SKM-1 (cell line): ENCODE results near the gene SLC5A4.
"Not testable (repeated sequence)": the region's sequence is repeated elsewhere in the genome, so short reads cannot be mapped to it uniquely, and the experiment has no call there.

ENCODE experiments used
- DNase-seq: peaks from one replicate; lab custom pipeline; 2025; ENCODE audit not compliant: unreplicated experiment; lab: John Stamatoyannopoulos, UW

SLC5A4 gene

GRCh38 chr22:32255217-32255616, at the start of gene SLC5A4:
Gene SLC5A4 (minus strand): TSS chr22:32255347. CDS start chr22:32255329, 18 bp downstream.
- no peak for DNase-seq

DNA sequence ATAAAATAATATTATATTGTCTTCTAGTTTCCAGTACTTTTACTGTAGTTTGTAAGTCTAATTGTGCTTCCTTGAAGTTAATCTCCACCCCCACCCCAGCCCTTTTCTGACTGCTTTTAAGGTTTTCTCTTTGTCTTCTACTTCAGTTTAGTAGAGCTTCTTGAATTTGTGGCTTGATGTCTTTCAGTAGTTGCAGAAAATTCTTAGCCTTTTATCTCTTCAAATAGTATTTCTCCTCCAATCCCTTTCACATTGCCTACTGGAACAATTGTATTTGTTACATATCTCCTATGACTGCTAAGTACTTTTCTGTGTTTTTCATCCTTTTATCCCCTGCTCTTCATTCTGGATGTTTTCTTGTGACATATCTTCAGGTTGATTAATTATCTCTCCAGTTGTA, 38.8 kb upstream of the SLC5A4 start:
- not testable (repeated sequence) for DNase-seq

DNA sequence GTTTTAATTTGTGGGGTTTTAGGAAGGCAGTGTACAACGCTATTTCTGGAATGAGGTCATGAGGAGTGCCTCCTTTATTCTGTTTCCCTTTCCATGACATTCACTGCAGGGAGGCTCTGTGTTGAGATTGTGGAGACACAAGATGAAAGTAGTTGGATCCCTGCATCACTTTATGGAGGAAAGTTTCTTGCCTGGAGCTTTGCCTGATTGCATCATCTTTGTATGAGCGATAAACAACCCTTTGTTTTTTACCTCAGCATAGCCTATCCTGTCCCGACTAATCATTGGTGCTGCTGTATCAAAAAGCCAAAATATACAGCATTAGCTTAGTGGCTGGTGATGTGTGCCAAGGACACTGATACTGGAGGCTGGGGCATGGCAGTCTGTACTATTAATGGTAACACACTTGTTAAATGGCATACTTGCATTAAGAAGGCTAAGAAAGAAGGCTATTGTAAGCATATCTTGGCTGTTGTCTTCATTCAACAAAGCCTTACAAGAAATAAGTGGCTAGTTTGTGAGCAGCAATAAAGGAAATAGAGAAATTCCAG, 31.2 kb upstream of the SLC5A4 start:
- DNase-seq = no peak

DNA sequence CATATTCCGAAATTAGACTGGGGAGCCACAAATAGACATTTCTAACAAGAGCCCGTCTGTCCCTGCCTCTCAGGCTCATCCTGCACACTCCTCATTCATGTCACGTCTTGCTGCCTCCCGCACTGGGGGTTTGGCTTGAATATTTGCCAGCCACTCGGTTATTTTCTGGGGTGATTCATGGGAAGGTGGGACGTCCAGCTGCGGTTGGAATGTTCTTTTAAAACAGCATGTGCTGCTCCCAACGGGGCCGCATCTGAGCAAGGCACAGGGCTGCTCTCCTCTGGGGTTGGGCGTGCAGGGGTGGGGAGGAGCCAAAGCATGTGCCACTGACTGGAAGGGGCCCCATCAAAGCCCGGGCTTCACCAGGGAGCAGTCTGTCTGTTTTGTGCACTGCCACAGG, 25.9 kb upstream of the SLC5A4 start:
- no peak for DNase-seq

GRCh38 chr22:32275353-32275752, 20.2 kb upstream of the SLC5A4 start:
- DNase-seq = not testable (repeated sequence)

- no peak for DNase-seq
Measured at GRCh38 chr22:32271389-32271788, 16.2 kb upstream of the SLC5A4 start.

DNA sequence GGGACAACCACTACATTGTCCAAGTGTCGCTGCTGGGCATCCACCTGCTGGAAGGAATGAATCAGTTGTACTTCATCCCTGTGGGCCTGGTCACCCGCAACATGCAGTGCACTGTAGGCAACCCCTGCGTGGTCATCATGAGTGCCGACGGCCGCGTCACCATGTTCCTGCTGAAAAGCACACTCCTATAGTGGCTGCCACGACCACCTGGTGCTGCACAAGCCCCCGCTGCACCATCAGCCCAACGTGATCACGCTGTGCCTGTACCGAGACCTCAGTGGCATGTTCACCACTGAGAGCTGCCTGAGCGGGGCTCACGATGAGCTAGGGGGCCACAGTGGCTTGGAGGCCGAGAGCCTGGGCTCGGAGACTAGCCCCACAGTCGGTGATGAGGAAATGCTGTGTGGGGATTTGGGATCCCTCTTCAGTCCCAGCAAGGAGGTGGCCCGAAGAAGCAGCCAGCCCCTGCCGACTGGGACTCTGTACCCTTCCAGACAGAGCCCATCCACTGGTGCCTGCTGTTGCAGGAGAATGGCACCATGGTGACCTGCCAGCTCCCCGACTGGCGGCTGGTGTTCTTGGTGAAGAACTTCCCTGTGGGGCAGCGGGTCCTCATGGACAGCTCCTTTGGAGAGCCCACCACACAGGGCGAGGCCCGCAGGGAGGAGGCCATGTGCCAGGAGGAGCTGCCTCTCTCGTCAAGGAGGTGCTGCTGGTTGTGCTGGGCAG, 15.7 kb upstream of the SLC5A4 start:
- DNase-seq = no peak

DNA sequence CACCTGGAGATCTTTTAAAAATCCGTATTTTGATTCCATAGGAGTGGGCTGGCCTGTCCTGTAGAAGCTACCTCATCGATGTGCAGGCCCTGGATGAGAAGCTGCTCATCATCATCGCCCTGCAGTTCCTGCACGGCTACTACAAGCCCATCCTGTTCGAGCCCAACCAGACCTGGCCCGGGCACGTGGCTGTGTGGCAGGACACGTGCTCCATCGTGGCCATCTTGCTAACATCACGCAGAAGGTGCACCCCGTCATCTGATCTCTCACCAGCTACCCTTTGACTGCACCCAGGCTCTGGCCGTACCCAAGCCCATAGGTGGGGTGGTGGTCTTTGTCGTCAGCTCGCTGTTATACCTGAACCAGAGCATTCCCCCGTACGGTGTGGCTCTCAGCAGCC, 14.2 kb upstream of the SLC5A4 start:
- DNase-seq = no peak

DNA sequence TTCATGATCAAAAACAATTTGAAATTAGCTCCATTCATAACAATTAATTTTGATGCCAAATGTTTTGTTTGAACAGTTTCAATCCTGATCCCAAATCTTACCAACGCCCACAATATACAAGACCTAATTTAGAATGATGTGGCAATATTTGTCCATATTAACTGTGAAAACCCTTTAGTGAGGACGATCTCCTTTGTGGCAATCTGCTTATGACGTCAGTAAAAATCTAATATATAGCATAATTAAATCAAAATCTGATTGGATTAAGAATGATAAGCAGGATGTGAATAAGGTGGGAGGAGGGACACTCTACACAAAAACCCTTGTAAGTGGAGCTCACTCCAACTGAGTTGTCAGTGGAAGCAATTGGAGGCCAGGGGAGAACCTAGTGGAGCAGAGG, 11.9 kb upstream of the SLC5A4 start:
- DNase-seq = no peak

DNA sequence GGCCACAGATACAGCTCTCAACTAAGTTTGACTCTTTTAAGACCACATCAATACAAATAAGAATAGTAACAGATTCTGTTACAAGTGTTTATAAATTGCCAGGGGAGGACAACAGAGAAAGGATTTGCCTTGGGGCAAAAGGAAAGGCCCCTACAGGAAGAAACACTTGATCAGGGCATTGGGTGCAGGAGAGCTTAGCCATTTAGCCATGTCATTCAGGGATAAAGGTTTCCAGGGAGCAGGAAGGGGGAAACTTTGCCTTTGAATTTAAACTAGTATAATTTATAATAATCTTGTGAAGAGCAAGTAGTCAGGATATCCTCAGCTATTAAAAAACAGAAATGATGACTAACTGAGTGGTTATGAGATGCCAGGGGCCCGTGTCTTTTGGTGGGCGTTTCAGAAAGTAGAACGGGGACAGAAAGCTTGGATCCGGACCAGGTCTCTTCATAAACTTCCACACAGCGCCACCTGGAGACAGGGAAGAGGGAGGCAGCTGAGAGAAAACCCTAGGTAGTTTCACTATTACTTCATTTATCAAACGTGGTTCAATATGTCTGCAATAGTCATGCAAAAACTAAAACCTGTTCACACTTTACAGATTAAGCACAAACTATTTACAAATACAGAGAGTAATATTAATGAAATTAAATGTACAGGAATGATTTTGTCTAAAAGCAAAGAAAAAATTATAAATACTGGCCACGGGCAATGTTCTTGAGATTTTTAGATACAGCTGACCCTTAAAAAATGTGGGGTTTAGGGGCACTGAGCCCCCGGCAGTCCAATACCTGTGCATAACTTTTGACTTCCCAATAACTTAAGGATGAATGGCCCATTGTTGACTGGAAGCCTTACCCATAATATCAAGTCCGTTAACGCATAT, 11.0 kb upstream of the SLC5A4 start:
- DNase-seq = peak; percentile 60

DNA sequence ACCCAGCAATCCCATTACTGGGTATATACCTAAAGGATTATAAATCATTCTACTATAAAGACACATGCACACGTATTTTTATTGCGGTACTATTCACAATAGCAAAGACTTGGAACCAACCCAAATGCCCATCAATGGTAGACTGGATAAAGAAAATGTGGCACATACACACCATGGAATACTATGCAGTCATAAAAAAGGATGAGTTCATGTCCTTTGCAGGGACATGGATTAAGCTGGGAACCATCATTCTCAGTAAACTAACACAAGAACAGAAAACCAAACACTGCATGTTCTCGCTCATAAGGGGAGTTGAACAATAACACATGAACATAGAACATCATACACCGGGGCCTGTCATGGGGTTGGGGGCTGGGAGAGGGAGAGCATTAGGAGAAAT, 8.5 kb upstream of the SLC5A4 start:
- not testable (repeated sequence) for DNase-seq

GRCh38 chr22:32261306-32261705, 6.2 kb upstream of the SLC5A4 start:
- no peak for DNase-seq

DNA sequence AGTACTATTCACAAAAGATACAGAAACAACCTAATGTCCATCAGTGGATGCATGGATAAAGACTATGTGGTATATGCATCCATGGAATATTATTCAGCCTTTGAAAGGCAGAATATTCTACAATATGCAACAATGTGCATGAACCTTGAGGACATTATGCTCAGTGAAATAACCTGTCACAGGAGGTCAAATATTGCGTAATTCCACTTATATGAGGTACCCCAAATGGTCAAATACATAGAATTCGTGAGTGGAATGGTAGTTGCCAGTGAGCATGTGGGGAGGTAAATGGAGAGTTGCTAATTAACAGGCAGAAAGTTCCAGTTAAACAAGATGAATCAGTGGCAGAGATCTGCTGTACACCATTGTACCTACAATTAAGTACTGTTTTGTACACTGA, 3.6 kb upstream of the SLC5A4 start:
- DNase-seq = no peak

DNA sequence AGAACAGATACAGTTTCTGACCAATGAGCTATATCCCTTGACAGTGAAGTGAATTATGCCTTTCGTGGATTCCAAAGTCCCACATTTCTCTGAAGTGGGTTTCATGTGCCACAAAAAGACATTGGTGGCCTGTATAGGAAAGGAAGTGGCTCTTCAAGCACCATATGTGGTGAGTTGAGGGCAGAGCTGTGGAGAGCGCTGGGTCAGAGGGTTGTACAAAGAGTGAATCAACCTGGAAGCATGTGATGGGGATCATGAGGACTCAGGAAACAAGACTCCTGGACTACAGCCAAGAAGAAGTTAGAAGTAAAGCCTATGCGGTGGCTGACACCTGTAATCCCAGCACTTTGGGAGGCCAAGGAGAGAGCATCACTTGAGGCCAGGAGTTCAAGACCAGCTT, 579 bp upstream of the SLC5A4 start:
- DNase-seq = no peak

DNA sequence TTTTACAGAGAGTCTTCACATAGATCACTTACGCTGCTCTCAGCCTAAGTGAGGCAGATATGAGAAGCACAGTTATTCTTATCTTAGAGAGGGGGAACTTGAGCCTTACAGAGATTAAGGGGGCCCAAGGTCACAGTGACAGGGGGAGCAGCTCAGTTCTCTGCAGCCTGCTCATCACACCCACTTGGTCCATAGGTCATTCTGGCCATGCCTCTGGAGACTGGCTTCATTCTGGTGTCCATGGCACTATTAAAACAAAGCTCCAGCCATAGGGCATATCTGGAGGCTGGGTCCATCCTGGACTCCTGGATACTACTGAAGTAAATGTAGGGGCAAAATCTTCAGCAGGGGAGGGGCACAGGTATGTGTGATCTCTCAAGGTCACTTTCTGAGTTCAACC, 5.9 kb downstream of the SLC5A4 start:
- DNase-seq = no peak

- DNase-seq = no peak
Measured at GRCh38 chr22:32248276-32248675, 6.9 kb downstream of the SLC5A4 start.

GRCh38 chr22:32246166-32246565, 9.0 kb downstream of the SLC5A4 start:
- no peak for DNase-seq

- no peak for DNase-seq
Measured at GRCh38 chr22:32245042-32245441, 10.1 kb downstream of the SLC5A4 start.

GRCh38 chr22:32244547-32244946, 10.6 kb downstream of the SLC5A4 start:
- DNase-seq = no peak

- DNase-seq = no peak
Measured at GRCh38 chr22:32240461-32240860, 14.7 kb downstream of the SLC5A4 start.

- DNase-seq = no peak
Measured at GRCh38 chr22:32237906-32238305, 17.2 kb downstream of the SLC5A4 start.

DNA sequence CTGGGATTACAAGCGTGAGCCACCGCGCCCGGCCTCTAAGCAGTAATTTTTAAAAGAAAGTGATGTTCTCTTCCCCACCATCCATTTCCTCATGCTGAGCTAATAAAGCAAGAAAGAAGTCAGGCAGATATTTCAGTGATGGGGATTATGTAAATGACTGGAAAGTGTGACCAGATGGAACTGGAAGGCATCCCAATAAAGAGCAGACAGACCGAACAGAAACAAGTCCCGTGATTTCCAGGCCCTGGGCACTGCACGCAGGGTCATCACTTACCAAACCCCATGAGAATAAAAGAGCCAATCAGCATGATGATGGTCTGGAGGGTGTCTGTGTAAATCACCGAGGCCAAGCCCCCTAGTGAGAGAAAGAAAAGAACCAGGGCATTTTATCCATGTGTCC, 18.2 kb downstream of the SLC5A4 start:
- no peak for DNase-seq
